ENCODE results near the gene MPZL1. TPM values are rescaled to one million over a fixed set of nuclear protein-coding genes. Genes with fewer than 3 reads are reported as not detected.

The MPZL1 gene
- total RNA-seq, 2 experiments from 2014 or later, result 48.9 to 61.9 TPM

DNA sequence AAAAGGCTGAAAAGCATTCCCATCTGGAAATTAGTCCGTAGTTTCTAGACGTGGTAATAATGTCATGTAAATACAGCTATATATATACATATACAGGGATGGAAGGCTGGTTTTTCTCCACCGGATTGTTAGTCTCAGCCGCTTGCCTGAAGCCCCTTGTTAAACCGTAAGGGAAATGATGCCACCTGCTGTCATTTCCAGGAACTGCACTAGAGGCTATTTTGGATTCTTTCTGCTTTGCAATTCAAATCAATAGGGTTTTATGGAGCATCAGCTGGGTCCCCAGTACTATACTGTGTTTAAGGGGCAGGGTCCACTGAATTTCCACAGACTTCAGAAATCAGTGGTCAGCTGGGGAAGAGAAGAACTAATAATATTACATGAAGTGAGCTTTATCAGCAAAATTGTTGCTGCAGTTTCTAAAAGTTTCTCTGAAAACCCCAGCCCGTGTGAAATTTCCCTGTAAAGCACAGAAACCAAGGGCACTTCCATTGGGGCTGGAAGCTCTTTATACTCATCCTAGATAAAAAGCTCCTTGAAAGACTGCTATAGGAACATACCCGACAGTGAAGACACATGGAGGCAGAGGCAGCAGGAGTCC, 33.8 kb upstream of the MPZL1 start:
- no peak overlapping the region for H2AFZ ChIP-seq (ENCODE audit: low read length)
- peak; percentile 86 for DNase-seq (ENCODE audit: low spot score)
- H3K9me2 ChIP-seq (ENCODE audit: insufficient read depth, low read length), result no peaks in the 10 kb centered on the region
- H3K4me2 ChIP-seq (ENCODE audit: low read length), result peak overlapping the region; percentile 49
- POLR2A ChIA-PET, result interaction anchor here (0.6 to 1.7 kb wide), 9 partner anchors 19 to 1367 kb away, joined by 3 to 6 read pairs (median 3); no protein-coding TSS in a partner anchor
- intact Hi-C loops (cut with micrococcal nuclease; ENCODE audit: unreplicated experiment), result loop anchor here (1.0 kb wide), 3 partner anchors 57 to 132 kb away; no protein-coding TSS in a partner anchor
- peak overlapping the region; percentile 52 for H3K27ac ChIP-seq (ENCODE audit: low read depth, low read length, poor library complexity, severe bottlenecking)
- peaks cover 98% of the 10 kb centered on the region for H3K36me3 ChIP-seq (ENCODE audit: insufficient read depth, low read length)
- H3K9me3 ChIP-seq (ENCODE audit: low read length), result no peaks in the 10 kb centered on the region
- peaks cover 23% of the 10 kb centered on the region for H3K4me1 ChIP-seq (ENCODE audit: insufficient read depth, low read length, poor library complexity, severe bottlenecking)
- CTCF ChIA-PET (ENCODE audit: unreplicated experiment), result interaction anchor here (0.8 to 1.9 kb wide), 4 partner anchors 14 to 87 kb away, joined by 3 to 22 read pairs (median 5); no protein-coding TSS in a partner anchor
- no peak overlapping the region for H3K4me3 ChIP-seq (ENCODE audit: low read depth, low read length, poor library complexity, severe bottlenecking)
- H3K79me2 ChIP-seq (ENCODE audit: insufficient read depth, low read depth, low read length), result peaks cover 9% of the 10 kb centered on the region; the same call in 1 of the 2 replicates
- no peak for TF ChIP-seq EZH2phosphoT487 (IDR thresholded peaks at IDR 0.05; ENCODE audit: borderline replicate concordance, low read depth, low read length)
- TF ChIP-seq, protein P1, sequence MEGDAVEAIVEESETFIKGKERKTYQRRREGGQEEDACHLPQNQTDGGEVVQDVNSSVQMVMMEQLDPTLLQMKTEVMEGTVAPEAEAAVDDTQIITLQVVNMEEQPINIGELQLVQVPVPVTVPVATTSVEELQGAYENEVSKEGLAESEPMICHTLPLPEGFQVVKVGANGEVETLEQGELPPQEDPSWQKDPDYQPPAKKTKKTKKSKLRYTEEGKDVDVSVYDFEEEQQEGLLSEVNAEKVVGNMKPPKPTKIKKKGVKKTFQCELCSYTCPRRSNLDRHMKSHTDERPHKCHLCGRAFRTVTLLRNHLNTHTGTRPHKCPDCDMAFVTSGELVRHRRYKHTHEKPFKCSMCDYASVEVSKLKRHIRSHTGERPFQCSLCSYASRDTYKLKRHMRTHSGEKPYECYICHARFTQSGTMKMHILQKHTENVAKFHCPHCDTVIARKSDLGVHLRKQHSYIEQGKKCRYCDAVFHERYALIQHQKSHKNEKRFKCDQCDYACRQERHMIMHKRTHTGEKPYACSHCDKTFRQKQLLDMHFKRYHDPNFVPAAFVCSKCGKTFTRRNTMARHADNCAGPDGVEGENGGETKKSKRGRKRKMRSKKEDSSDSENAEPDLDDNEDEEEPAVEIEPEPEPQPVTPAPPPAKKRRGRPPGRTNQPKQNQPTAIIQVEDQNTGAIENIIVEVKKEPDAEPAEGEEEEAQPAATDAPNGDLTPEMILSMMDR (conservative IDR thresholded peaks at IDR 0.05; ENCODE audit: low read length), result peak; percentile 98
- BruUV-seq (replicated peaks), result no TSS peak
- H4K20me1 ChIP-seq (ENCODE audit: insufficient read depth, low read length), result peaks cover 18% of the 10 kb centered on the region; the same call in 1 of the 2 replicates

- ChIA-PET POLR2A (no interaction called here), CTCF (ENCODE audit: unreplicated experiment) (no interaction called here)
- Histone ChIP-seq H3K36me3 (ENCODE audit: insufficient read depth, low read length) (peaks cover 98% of the 10 kb centered on the region), H3K4me2 (ENCODE audit: low read length) (no peak overlapping the region), H3K27ac (ENCODE audit: low read depth, low read length, poor library complexity, severe bottlenecking) (no peak overlapping the region), H3K4me1 (ENCODE audit: insufficient read depth, low read length, poor library complexity, severe bottlenecking) (peaks cover 23% of the 10 kb centered on the region), H2AFZ (ENCODE audit: low read length) (no peak overlapping the region), H4K20me1 (ENCODE audit: insufficient read depth, low read length) (peaks cover 18% of the 10 kb centered on the region; the same call in 1 of the 2 replicates), H3K79me2 (ENCODE audit: insufficient read depth, low read depth, low read length) (peaks cover 9% of the 10 kb centered on the region; the same call in 1 of the 2 replicates), H3K9me2 (ENCODE audit: insufficient read depth, low read length) (no peaks in the 10 kb centered on the region), H3K9me3 (ENCODE audit: low read length) (no peaks in the 10 kb centered on the region), H3K4me3 (ENCODE audit: low read depth, low read length, poor library complexity, severe bottlenecking) (no peak overlapping the region)
- intact Hi-C loops (cut with micrococcal nuclease; ENCODE audit: unreplicated experiment), result no loop called here
- BruUV-seq (replicated peaks), result no TSS peak
- DNase-seq (ENCODE audit: low spot score), result no peak
- no peak for TF ChIP-seq EZH2phosphoT487 (IDR thresholded peaks at IDR 0.05; ENCODE audit: borderline replicate concordance, low read depth, low read length)
- TF ChIP-seq, protein P1 (conservative IDR thresholded peaks at IDR 0.05; ENCODE audit: low read length), result no peak
Measured at GRCh38 chr1:167689567-167689920, 32.2 kb upstream of the MPZL1 start.

- Histone ChIP-seq H3K4me2 (ENCODE audit: low read length) (no peak overlapping the region), H4K20me1 (ENCODE audit: insufficient read depth, low read length) (peaks cover 16% of the 10 kb centered on the region; the same call in 1 of the 2 replicates), H3K4me1 (ENCODE audit: insufficient read depth, low read length, poor library complexity, severe bottlenecking) (peaks cover 23% of the 10 kb centered on the region), H3K36me3 (ENCODE audit: insufficient read depth, low read length) (peaks cover 98% of the 10 kb centered on the region), H3K4me3 (ENCODE audit: low read depth, low read length, poor library complexity, severe bottlenecking) (no peak overlapping the region), H2AFZ (ENCODE audit: low read length) (no peak overlapping the region), H3K79me2 (ENCODE audit: insufficient read depth, low read depth, low read length) (peaks cover 9% of the 10 kb centered on the region; the same call in 1 of the 2 replicates), H3K9me2 (ENCODE audit: insufficient read depth, low read length) (no peaks in the 10 kb centered on the region), H3K27ac (ENCODE audit: low read depth, low read length, poor library complexity, severe bottlenecking) (no peak overlapping the region), H3K9me3 (ENCODE audit: low read length) (no peaks in the 10 kb centered on the region)
- intact Hi-C loops (cut with micrococcal nuclease; ENCODE audit: unreplicated experiment), result no loop called here
- no peak for DNase-seq (ENCODE audit: low spot score)
- TF ChIP-seq, protein P1 (conservative IDR thresholded peaks at IDR 0.05; ENCODE audit: low read length), result no peak
- TF ChIP-seq EZH2phosphoT487 (IDR thresholded peaks at IDR 0.05; ENCODE audit: borderline replicate concordance, low read depth, low read length), result no peak
- TSS peak; percentile 21 for BruUV-seq (replicated peaks)
- ChIA-PET POLR2A (no interaction called here), CTCF (ENCODE audit: unreplicated experiment) (no interaction called here)
Measured at GRCh38 chr1:167690053-167690452, 31.7 kb upstream of the MPZL1 start.
